Gastroesophageal sphincter (tissue), 3 donors: ENCODE data around the gene SPSB1.

Source experiments
- CTCF ChIP-seq, 4 experiments: fragments of 200-600 bp in 2 of 4; fragments of 450-650 bp in 2 of 4; sonication (generic) in 1 of 4; IDR thresholded peaks; one replicate each; pipeline ENCODE4 v1.5.1; 2017 to 2019; ENCODE audit warnings: antibody characterized with exemption in 4 of 4, mild to moderate bottlenecking in 2 of 4, moderate library complexity in 2 of 4
- POLR2AphosphoS5 ChIP-seq: sonication (generic); formaldehyde crosslinking; IDR thresholded peaks from one replicate; pipeline ENCODE4 v1.6.1; 2017; ENCODE audit warnings: antibody characterized with exemption

GRCh38 chr1:9311479-9311878 is 18.8 kb downstream of the SPSB1 start:
- TF ChIP-seq CTCF (IDR thresholded peaks at IDR 0.05) (no peak), POLR2AphosphoS5 (no peak)
